C4-2B (cell line): ENCODE results near the gene COASY.
A peak's percentile ranks its signal among the peaks of the same experiment; 100 is the strongest.

Experiments
- H3K27ac ChIP-seq: fragments of 450-650 bp; 2 replicates; pipeline ENCODE4 v1.5.1; 2017
- ZFX ChIP-seq: fragments of 450-650 bp; IDR thresholded peaks from 2 replicates; pipeline ENCODE4 v1.6.1; 2017
- TF ChIP-seq, protein P1 (sequence below): fragments of 450-650 bp; conservative IDR thresholded peaks from 2 replicates; pipeline ENCODE4 v1.5.1; 2017; ENCODE audit warnings: mild to moderate bottlenecking

The COASY gene

GRCh38 chr17:42565523-42566214 is 3.7 kb downstream of the COASY start:
- peak overlapping the region; percentile 93 for H3K27ac ChIP-seq
- TF ChIP-seq, protein P1, sequence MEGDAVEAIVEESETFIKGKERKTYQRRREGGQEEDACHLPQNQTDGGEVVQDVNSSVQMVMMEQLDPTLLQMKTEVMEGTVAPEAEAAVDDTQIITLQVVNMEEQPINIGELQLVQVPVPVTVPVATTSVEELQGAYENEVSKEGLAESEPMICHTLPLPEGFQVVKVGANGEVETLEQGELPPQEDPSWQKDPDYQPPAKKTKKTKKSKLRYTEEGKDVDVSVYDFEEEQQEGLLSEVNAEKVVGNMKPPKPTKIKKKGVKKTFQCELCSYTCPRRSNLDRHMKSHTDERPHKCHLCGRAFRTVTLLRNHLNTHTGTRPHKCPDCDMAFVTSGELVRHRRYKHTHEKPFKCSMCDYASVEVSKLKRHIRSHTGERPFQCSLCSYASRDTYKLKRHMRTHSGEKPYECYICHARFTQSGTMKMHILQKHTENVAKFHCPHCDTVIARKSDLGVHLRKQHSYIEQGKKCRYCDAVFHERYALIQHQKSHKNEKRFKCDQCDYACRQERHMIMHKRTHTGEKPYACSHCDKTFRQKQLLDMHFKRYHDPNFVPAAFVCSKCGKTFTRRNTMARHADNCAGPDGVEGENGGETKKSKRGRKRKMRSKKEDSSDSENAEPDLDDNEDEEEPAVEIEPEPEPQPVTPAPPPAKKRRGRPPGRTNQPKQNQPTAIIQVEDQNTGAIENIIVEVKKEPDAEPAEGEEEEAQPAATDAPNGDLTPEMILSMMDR, result no peak
- no peak for TF ChIP-seq ZFX

DNA sequence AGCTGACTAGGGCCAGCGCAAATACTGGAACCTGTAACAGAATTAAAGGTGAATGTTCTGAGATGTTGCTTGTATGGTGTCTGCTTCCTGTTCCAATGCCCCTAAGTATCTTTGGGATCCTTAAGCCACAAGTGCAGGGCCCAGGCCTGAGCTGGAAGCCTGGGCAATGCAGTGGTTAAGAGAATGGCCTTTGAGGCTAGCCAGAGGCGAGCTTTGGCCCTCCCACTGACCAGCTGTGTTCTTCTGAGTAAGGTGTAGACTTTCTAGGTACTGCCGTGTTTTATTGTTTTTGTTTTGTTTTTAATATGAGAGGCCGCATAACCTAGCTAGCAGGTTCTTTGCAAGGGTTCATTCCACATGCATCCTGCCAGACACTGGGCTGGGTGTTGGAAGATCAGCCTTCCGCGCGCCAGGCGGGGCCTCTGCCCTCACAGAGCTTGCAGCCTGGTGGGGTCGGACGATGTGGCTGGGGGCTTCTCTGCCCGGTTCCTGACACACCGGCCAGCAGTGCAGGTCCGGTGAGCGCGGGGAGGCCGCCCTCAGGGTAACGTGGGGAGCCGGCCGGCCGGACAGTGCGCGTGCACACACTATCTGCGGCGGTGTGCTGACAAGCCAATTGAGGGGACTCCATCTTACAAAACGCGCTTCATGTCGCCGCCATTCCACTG is 4.4 kb downstream of the COASY start:
- TF ChIP-seq ZFX, result peak; percentile 42; the same call in 1 of the 2 replicates
- TF ChIP-seq, protein P1, result no peak
- H3K27ac ChIP-seq, result peak overlapping the region; percentile 93

DNA sequence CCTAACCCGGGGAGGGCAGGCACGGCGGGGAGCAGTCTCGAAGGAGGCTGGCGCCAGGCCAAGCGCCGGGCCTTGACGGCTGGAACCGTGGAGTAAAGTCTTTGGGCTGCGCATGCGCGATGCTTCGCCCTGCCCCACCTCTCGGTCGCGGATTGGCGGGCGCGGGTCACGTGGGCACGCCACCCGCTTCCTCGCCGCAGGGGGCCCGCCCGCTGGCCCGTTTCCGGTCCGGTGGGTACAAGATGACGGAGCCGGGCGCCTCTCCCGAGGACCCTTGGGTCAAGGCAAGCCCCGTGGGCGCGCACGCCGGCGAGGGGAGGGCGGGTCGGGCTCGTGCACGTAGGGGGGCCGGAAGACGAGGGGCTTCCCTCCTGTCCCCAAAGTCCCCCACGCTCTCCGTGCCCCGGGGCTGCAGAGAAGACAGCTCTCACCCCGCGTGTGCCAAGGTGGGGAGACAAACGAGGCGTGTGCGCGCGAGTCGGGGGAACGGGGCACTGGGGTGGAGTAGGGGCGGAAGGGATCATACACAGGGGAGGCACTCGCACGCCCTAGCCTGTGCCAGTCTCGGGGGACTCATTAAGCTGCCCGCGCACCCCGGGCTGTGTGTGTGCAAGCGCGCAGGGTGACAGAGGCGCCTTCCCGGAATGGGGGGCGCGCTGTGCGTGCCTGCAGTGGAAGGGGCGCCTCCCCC is 5.1 kb downstream of the COASY start, which contains the start of gene MLX:
TSS of gene MLX (plus strand) at position 218 of the 691 bp plus-strand sequence. CDS start at position 243, 25 bp downstream.
- TF ChIP-seq ZFX, result no peak; the same call in none of the 2 replicates
- TF ChIP-seq, protein P1, result no peak

DNA sequence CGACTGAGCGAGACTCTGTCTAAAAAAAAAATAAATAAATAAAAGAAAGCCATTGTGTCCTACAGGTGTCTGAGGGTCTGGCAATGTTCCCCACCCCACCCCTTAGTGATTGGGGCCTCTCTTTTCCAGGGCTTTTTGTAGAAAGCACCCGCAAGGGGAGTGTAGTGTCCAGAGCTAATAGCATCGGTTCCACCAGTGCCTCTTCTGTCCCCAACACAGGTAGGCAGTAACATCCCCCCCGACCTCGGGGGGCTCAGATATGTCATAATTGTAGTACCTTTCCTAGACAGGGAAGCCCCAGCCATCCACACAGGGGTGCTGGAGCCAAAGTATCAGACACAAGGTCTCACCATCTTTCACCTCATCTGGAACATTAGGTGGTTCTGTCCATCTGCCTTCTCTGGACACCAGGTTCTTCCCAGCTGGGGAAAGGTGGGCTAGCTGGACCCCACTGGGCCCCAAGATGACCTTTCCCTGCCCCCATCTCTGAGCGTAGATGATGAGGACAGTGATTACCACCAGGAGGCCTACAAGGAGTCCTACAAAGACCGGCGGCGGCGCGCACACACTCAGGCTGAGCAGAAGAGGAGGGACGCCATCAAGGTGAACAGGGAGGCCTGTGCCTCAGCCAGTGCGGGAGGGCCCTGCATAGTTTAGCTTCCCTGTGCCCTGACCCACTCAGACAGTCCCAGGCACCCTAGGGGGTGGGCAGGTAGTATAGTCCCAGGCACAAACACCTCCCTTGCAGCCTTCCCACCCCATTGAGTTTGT is 6.6 kb downstream of the COASY start:
- TF ChIP-seq ZFX, result no peak
- TF ChIP-seq, protein P1, result no peak
- H3K27ac ChIP-seq, result no peak overlapping the region; the same call in 1 of the 2 replicates

More for the DNA sequence above, 5.1 kb downstream of the COASY start, which contains the start of gene MLX:
- H3K27ac ChIP-seq, result peak within 1 kb of the TSS; percentile 93

DNA sequence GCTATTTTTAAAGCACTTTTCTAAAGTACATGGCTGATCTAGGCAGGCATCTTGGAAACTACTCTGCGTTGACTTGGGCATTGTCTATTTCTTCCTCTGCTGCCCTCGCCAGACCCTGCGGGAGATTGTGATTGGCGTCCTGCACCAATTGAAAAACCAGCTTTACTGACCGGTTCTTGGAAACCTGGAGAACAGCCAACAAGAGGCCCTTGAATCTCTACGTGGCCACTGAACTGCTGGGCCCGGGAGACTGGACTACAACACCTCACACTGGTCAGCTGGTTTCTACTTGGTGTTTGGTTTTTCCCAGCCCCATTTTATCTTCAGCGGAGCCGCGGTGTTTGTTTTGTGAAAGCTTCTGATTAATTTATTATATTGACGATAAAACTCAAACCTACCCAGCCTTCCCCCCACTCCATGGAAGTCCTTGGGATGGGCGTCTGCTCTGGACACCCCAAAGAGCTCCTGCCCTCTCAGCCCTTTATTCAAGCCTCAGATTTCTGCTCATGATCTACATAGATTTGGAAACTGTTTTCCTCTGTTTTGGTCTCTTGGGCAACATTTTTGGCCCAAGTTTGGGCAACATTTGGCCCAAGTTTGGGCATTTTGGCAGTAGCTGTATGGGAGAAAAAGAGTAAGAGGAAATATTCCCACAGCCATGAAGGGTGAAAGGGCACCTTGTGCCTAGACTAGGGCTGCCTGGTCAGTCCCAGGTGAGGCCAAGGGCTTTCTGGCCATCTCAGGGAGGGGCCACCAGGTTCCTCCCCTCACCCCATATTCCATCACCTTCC is 9.7 kb downstream of the COASY start:
- peak overlapping the region; percentile 63 for H3K27ac ChIP-seq
- no peak for TF ChIP-seq ZFX
- TF ChIP-seq, protein P1, result no peak

GRCh38 chr17:42573095-42573494 is 11.1 kb downstream of the COASY start:
- 0 out of 2 replicates have a peak overlapping the region, but pooled peaks have one; percentile 3 for H3K27ac ChIP-seq
- TF ChIP-seq, protein P1, result no peak
- no peak for TF ChIP-seq ZFX
